GM23338 (cell line): Measurements from ENCODE around the gene MTURN.

Source experiments
- CREB1 ChIP-seq: fragments of 250-450 bp; sonication (Bioruptor Pico); IDR thresholded peaks from 2 replicates; pipeline ENCODE4 v1.5.0; 2020; ENCODE audit warnings: low read depth, mild to moderate bottlenecking, moderate library complexity
- CTCF ChIP-seq, 2 experiments: fragments of 200-600 bp in 1 of 2; sonication (generic) in 1 of 2; conservative IDR thresholded peaks; 2 replicates each; pipeline versions ENCODE4 v1.5.1 to v1.6.1; 2016 to 2017; ENCODE audit warnings: antibody characterized with exemption in 2 of 2, low read depth in 2 of 2, mild to moderate bottlenecking in 2 of 2, moderate library complexity in 1 of 2
- ETS1 ChIP-seq: IDR thresholded peaks from 2 replicates; pipeline ENCODE4 v1.6.1; 2016; ENCODE audit warnings: antibody characterized with exemption
- EZH2 ChIP-seq: fragments of 200-600 bp; sonication (generic); IDR thresholded peaks from one replicate; pipeline ENCODE4 v1.8.0; 2017; ENCODE audit warnings: antibody characterized with exemption, mild to moderate bottlenecking, low read depth; ENCODE audit not compliant: unreplicated experiment
- EZH2phosphoT487 ChIP-seq: fragments of 200-600 bp; sonication (generic); IDR thresholded peaks from one replicate; pipeline ENCODE4 v1.8.1; 2018; ENCODE audit warnings: antibody characterized with exemption; ENCODE audit not compliant: unreplicated experiment
- JUNB ChIP-seq: IDR thresholded peaks from one replicate; pipeline ENCODE4 v1.6.1; 2016; ENCODE audit warnings: antibody characterized with exemption; ENCODE audit not compliant: unreplicated experiment
- POLR2AphosphoS5 ChIP-seq: IDR thresholded peaks from 2 replicates; pipeline ENCODE4 v1.6.1; 2016; ENCODE audit warnings: antibody characterized with exemption, low read depth
- STAT1 ChIP-seq: IDR thresholded peaks from one replicate; pipeline ENCODE4 v1.6.1; 2016; ENCODE audit warnings: antibody characterized with exemption; ENCODE audit not compliant: unreplicated experiment
- ZNF331 ChIP-seq: fragments of 250-450 bp; sonication (Bioruptor Pico); IDR thresholded peaks from 2 replicates; pipeline ENCODE4 v1.5.0; 2020; ENCODE audit warnings: low read depth, mild to moderate bottlenecking, moderate library complexity
- TF ChIP-seq, protein P1 (sequence below): IDR thresholded peaks from one replicate; pipeline ENCODE4 v1.6.1; 2018; ENCODE audit warnings: antibody characterized with exemption; ENCODE audit not compliant: unreplicated experiment
- TF ChIP-seq, protein P2 (sequence below): fragments of 250-450 bp; sonication (Bioruptor Pico); IDR thresholded peaks from 2 replicates; pipeline ENCODE4 v1.5.0; 2020; ENCODE audit warnings: mild to moderate bottlenecking, moderate library complexity

DNA sequence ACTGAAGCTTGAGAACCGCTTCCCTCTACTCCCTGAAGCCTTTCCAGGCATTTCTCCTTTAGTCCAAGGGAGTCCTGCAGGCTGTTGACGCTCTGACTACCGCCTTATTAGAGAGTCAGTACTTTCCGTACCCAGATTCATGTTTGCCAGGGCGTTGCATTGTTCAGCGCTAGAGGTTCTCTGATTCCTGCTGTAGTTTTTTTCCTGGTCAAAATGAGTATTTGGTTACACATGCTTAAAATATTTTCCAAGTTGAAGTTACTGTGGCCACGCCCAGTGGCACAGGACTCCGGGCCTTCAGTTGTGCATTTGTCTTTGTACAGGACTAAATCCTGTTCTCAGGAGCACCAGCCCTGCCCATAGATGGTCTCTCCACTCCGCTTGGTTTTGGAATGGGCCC is 7.9 kb downstream of the MTURN start:
- TF ChIP-seq CTCF (conservative IDR thresholded peaks at IDR 0.05; ENCODE audit: low read depth in 2 of 2) (no peak), EZH2phosphoT487 (no peak), JUNB (no peak), POLR2AphosphoS5 (no peak), CREB1 (CRISPR knock-in tag) (no peak), EZH2 (no peak), ETS1 (no peak), STAT1 (no peak), ZNF331 (CRISPR knock-in tag) (no peak)
- TF ChIP-seq, protein P1, sequence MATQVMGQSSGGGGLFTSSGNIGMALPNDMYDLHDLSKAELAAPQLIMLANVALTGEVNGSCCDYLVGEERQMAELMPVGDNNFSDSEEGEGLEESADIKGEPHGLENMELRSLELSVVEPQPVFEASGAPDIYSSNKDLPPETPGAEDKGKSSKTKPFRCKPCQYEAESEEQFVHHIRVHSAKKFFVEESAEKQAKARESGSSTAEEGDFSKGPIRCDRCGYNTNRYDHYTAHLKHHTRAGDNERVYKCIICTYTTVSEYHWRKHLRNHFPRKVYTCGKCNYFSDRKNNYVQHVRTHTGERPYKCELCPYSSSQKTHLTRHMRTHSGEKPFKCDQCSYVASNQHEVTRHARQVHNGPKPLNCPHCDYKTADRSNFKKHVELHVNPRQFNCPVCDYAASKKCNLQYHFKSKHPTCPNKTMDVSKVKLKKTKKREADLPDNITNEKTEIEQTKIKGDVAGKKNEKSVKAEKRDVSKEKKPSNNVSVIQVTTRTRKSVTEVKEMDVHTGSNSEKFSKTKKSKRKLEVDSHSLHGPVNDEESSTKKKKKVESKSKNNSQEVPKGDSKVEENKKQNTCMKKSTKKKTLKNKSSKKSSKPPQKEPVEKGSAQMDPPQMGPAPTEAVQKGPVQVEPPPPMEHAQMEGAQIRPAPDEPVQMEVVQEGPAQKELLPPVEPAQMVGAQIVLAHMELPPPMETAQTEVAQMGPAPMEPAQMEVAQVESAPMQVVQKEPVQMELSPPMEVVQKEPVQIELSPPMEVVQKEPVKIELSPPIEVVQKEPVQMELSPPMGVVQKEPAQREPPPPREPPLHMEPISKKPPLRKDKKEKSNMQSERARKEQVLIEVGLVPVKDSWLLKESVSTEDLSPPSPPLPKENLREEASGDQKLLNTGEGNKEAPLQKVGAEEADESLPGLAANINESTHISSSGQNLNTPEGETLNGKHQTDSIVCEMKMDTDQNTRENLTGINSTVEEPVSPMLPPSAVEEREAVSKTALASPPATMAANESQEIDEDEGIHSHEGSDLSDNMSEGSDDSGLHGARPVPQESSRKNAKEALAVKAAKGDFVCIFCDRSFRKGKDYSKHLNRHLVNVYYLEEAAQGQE = no peak
- TF ChIP-seq, protein P2, sequence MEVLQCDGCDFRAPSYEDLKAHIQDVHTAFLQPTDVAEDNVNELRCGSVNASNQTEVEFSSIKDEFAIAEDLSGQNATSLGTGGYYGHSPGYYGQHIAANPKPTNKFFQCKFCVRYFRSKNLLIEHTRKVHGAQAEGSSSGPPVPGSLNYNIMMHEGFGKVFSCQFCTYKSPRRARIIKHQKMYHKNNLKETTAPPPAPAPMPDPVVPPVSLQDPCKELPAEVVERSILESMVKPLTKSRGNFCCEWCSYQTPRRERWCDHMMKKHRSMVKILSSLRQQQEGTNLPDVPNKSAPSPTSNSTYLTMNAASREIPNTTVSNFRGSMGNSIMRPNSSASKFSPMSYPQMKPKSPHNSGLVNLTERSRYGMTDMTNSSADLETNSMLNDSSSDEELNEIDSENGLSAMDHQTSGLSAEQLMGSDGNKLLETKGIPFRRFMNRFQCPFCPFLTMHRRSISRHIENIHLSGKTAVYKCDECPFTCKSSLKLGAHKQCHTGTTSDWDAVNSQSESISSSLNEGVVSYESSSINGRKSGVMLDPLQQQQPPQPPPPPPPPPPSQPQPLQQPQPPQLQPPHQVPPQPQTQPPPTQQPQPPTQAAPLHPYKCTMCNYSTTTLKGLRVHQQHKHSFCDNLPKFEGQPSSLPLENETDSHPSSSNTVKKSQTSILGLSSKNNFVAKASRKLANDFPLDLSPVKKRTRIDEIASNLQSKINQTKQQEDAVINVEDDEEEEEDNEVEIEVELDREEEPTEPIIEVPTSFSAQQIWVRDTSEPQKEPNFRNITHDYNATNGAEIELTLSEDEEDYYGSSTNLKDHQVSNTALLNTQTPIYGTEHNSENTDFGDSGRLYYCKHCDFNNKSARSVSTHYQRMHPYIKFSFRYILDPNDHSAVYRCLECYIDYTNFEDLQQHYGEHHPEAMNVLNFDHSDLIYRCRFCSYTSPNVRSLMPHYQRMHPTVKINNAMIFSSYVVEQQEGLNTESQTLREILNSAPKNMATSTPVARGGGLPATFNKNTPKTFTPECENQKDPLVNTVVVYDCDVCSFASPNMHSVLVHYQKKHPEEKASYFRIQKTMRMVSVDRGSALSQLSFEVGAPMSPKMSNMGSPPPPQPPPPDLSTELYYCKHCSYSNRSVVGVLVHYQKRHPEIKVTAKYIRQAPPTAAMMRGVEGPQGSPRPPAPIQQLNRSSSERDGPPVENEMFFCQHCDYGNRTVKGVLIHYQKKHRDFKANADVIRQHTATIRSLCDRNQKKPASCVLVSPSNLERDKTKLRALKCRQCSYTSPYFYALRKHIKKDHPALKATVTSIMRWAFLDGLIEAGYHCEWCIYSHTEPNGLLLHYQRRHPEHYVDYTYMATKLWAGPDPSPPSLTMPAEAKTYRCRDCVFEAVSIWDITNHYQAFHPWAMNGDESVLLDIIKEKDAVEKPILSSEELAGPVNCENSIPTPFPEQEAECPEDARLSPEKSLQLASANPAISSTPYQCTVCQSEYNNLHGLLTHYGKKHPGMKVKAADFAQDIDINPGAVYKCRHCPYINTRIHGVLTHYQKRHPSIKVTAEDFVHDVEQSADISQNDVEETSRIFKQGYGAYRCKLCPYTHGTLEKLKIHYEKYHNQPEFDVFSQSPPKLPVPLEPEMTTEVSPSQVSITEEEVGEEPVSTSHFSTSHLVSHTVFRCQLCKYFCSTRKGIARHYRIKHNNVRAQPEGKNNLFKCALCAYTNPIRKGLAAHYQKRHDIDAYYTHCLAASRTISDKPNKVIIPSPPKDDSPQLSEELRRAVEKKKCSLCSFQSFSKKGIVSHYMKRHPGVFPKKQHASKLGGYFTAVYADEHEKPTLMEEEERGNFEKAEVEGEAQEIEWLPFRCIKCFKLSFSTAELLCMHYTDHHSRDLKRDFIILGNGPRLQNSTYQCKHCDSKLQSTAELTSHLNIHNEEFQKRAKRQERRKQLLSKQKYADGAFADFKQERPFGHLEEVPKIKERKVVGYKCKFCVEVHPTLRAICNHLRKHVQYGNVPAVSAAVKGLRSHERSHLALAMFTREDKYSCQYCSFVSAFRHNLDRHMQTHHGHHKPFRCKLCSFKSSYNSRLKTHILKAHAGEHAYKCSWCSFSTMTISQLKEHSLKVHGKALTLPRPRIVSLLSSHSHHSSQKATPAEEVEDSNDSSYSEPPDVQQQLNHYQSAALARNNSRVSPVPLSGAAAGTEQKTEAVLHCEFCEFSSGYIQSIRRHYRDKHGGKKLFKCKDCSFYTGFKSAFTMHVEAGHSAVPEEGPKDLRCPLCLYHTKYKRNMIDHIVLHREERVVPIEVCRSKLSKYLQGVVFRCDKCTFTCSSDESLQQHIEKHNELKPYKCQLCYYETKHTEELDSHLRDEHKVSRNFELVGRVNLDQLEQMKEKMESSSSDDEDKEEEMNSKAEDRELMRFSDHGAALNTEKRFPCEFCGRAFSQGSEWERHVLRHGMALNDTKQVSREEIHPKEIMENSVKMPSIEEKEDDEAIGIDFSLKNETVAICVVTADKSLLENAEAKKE (CRISPR knock-in tag) = no peak
